Amniotic epithelial cell (primary cell): ENCODE data around the gene SEMG2.

Experiments
- DNase-seq: peaks from one replicate; pipeline ENCODE4 v3.0.0-alpha.2; 2010; ENCODE audit warnings: low read depth

SEMG2 gene, protein sequence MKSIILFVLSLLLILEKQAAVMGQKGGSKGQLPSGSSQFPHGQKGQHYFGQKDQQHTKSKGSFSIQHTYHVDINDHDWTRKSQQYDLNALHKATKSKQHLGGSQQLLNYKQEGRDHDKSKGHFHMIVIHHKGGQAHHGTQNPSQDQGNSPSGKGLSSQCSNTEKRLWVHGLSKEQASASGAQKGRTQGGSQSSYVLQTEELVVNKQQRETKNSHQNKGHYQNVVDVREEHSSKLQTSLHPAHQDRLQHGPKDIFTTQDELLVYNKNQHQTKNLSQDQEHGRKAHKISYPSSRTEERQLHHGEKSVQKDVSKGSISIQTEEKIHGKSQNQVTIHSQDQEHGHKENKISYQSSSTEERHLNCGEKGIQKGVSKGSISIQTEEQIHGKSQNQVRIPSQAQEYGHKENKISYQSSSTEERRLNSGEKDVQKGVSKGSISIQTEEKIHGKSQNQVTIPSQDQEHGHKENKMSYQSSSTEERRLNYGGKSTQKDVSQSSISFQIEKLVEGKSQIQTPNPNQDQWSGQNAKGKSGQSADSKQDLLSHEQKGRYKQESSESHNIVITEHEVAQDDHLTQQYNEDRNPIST

DNA sequence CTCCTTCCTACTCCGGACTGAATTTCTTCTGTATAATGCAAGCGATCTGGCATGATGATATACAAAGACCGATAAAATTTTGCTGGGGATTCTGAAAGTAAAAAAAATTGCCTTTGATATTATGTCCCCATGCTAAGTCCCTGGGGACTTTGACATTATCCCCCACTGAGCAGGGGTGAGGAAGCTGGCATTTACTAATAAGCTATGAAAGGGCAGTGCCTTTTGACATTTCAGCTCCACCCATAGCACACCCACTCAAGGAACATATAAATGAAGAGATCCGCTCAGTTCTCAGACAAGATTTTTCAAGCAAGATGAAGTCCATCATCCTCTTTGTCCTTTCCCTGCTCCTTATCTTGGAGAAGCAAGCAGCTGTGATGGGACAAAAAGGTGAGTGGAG lies at the start of gene SEMG2:
SEMG2 (plus strand) TSS at position 298 of the 400 bp plus-strand sequence; CDS start at position 315, 17 bp downstream.
- no peak for DNase-seq

DNA sequence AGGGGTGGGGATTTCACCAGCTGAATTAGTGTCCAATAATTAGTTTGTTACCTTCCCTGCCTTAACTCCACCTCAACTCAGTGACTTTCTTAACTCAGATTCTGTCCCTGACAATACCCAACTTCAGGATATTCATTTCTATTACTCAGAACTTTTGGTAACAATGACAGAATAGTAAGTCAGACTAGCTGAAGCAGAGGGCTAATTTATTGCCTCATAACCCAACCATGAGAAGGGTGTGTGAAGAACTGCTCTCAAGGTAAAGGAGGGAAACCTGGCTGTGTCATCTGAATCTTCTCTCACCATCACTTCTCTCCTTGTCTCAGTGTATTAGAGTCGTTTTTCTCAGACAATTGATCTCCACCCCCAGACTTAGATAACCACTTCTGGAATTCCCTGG lies 47.7 kb upstream of the SEMG2 start:
- no peak for DNase-seq

GRCh38 chr20:45174434-45175364 lies 46.5 kb upstream of the SEMG2 start, which contains the start of gene PI3:
Gene PI3, plus strand, starts transcription at chr20:45174902. Its CDS starts 21 bp downstream, at chr20:45174923.
- DNase-seq = peak; percentile 86

DNA sequence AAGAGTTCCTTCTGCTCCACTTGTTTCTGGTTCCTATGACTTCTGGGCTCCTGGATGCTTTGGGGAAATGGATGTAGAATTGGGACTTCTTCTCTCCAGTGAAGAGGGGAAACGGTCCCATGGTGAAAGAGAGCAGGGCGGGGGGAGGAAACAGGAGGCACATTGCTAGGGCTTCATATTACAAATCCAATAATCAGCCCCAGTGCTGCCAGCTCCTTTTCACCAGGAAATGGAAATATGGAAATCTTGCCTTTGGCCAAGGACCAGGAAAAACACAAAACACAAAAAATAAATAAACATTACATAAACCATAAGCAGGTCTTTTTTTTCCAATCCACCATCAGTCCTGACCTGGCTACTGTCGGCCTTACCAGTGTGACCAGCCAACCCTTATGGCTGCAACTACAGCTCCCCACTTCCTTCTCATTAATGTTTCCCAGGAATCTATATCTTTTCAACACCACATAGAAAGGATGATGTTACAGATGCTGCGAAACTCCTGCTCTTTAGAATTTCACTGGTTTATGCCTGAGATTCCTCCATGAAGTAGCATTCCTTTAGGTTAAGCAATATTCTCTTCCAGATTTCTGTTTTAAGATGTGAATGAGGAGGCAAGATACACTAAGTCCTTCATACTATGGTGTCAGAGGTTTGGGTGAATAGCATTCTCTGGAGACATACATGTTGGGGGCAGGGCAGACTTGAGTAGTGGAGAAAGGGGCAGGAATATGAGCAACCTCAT lies 44.5 kb upstream of the SEMG2 start:
- peak; percentile 47 for DNase-seq

DNA sequence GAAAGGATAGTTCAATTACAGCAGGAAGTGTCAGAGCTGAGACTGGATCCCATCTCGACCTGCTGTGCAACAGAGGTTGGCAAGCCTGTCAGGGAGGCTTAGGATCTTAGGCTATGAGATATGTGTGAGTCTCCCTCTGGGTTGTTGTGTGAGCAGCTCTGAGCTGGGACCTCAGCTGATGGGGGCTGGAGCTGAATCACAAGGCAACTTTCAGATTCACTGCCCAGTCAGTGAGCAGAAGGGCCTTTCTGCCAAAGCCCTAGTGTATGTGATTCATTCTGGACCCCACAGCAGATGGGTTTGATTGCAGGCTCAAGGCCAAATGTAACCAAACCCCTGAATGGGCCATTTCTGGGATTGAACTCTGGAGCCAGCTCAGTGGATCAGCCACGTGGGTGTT lies 42.0 kb upstream of the SEMG2 start:
- DNase-seq = no peak

GRCh38 chr20:45181639-45182038 lies 39.5 kb upstream of the SEMG2 start:
- no peak for DNase-seq

- no peak for DNase-seq
Measured at GRCh38 chr20:45183084-45183483, 38.1 kb upstream of the SEMG2 start.

DNA sequence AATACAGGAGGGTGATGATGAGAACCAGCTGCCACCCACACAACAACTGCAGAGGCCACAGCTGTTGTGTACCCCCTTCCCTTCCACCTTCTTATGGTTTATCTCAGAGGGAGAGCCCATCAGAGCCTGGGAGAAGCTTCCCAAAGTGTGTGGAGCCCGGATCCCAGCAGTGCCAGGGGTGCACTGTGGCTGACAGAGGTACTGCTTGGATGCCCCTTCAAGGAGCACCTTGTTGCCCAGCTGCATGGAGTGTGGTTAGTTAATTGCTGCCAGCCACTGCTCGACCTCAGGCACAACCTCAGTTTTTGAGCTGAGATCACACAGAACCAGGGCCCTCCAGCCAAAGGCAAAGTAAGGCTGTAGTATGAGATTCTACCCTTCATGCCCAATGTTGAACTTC lies 33.5 kb upstream of the SEMG2 start:
- no peak for DNase-seq

DNA sequence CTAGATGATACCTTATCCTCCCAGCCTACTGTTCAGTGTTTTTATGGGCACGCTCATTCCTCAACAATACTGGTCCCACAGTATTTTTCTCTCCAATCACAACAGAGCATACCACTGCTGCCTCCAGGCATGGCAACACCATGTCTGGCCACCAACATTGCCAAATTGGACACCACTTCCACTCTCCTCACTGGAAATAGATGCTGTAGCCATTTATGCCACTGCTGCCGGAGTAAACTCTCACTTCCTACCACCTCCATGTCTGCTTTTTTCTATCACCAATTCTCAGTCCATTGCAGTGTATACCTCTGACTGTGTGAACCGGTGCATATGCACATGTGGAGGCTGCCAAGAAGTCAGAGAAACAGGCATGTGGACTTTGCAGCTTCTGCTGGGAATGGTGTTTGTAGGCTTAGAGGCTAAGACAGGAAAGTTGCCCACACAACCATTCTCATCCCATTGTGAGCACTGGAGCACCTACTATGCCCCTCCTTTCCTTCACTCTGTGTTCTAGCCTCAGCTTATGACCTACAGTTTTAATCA lies 32.0 kb upstream of the SEMG2 start:
- DNase-seq = no peak

DNA sequence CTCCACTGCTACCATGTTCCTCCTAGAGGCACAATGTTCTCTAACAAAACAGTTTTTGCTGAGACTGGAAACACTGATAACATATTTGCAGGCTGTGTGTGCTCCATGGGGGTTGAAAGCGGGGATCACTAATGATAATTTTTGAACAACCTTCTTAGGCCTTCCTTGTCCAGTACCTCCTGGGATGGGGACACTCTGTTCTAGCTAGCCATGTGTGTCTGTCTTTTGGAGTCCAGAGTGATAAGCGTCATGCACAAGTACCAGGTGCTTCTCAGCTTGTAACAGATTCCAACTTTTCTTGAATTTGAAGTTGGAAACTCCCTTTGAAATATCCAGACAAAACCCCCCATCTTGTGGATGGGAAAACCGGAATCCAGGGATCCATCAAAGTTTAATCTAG lies 31.3 kb upstream of the SEMG2 start:
- no peak for DNase-seq

DNA sequence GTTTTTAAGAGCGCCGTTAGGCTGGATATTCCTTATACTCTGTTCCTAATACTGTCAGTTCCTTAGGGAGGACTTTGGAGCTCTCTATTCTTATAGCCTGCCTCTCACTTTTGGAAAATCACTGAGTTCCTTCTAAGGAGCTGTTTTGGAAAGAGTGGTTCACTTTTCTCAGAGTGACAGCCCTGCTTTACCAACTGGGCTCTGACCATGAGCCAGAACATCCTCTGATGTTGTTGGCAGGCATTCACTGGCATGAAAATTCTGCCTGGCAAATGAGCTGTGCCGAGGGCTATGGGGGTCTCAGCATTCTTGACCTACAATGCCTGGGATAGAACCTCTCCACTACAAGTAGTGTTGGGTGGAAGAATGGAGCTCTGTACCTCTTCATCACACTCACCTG lies 29.2 kb upstream of the SEMG2 start:
- DNase-seq = no peak

- no peak for DNase-seq
Measured at GRCh38 chr20:45193331-45193730, 27.8 kb upstream of the SEMG2 start.

DNA sequence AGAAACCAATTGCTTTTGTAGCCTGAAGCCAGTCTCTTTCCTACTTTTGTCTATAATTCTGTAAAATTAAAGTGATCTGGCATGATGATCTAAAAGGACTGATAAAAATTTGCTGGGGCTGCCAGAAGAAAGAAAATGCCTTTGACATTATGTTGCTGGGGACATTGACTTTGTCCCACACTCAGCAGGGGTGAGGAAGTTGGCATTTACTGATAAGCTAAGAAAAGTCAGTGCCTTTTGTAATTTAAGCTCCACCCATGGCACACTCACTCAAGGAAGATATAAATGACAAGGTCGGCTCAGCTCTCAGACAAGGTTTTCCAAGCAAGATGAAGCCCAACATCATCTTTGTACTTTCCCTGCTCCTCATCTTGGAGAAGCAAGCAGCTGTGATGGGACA lies 14.4 kb upstream of the SEMG2 start, which contains the start of gene SEMG1:
SEMG1 (plus strand) TSS at position 309 of the 400 bp plus-strand sequence; CDS start at position 330, 21 bp downstream.
- DNase-seq = no peak

- no peak for DNase-seq
Measured at GRCh38 chr20:45209924-45210323, 11.2 kb upstream of the SEMG2 start.

DNA sequence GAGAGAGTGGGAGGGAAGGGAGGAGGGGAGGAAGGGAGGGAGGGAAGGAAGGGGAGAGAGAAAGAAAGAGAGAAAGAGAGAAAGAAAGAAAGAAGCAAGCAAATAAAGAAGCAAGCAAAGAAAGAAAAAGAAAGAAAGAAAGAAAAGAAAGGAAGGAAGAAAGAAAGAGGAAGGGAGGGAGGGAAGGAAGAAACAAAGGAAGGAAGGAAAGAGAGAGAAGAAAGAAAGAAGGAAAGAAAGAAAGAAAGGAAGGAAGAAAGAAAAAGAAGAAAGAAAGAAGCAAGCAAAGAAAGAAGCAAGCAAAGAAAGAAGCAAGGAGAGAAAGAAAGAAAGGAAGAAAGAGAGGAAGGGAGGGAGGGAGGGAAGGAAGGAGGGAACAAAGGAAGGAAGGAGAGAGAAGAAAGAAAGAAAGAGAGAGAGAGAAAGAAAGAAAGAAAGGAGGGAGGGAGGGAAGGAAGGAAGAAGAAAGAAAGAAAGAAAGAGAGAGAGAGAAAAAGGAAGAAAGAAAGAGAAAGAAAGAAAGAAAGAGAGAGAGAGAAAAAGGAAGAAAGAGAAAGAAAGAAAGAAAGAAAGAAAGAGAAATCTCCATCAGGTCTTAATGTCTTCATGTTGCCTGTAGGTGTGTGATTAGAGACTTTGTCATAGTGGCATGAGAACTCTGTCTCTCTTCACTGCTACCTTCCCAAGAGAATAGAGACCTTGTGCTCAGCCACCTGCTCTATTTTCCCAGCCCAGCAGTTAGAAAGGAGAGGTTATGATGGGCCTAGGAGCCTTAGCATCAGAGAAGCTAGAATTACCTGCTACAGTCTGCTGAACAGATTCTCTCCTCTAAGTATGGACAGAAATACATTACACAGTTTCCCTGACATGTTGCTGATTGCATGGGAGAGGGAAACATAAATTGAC lies 9.4 kb upstream of the SEMG2 start:
- no peak for DNase-seq

DNA sequence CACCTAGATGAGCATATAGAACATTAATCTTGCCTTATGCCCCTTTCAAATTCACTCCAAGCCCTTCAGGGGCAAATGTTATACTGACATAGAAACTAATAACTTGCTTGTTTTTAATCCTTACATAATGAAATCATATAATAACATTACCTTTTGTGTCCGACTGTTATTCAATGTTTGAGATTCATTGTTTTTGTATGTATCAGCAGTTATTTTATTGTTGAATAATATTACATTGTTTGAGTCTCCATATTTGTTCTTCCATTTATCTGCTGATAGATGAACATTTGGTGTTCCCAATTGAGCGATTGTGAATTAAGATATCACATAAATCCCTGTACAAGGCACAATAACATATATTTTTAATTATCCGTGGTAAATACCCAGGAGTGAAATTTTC lies 8.3 kb upstream of the SEMG2 start:
- DNase-seq = no peak

DNA sequence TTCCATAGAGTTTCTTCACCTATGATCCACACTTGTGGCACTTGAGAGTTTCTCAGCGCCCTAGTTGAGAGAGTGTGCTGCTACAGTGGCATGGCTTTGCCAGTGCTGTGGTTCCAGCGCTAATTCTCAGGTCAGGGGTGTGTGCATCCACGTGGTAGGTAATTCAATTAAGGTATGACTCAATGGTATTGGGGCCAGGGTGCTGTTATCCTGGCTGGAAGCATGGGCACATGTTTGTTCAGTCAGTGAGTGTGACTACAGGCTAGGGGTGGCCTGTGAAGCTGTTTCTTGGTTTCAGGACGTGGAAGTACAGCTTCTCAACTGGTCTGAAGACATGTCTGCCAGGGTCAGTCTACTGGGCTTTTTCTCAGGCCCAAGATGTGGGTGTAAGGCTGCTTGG lies 3.0 kb upstream of the SEMG2 start:
- DNase-seq = no peak

DNA sequence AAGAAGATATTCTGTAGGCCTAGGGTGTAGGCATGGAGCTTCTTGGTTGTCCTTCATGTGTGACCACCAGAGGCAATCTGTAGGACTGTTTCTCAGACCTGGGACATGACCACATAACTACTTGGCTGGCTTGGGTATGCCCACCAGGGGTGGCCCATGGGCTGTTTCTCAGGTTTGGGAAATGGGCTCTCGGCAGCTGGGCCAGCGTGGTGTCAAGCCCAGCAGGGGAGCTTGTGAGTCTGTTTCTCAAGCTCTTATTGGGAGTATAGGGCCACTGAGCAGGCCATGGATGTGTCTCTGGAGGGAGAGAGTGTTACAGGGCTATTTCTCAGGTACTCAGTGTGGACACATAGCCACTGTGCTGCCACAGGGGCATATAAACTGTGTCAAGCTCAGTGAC lies 2.5 kb upstream of the SEMG2 start:
- no peak for DNase-seq

DNA sequence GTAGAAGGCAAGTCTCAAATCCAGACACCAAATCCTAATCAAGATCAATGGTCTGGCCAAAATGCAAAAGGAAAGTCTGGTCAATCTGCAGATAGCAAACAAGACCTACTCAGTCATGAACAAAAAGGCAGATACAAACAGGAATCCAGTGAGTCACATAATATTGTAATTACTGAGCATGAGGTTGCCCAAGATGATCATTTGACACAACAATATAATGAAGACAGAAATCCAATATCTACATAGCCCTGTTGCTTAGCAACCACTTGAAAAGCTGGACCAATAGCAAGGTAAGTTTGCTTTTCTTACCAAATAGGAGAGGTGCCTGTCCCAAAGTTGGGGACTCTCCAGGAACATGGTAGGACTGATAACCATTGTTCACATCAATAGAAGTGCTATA lies 2.0 kb downstream of the SEMG2 start:
- no peak for DNase-seq

- DNase-seq = no peak
Measured at GRCh38 chr20:45226287-45226686, 5.1 kb downstream of the SEMG2 start.
